Esophagus squamous epithelium (tissue), 4 donors: ENCODE results near the gene SUPT4H1.

Source experiments
- CTCF ChIP-seq, 6 experiments: fragments of 450-650 bp in 4 of 6; fragments of 200-600 bp in 2 of 6; sonication (generic) in 2 of 6; IDR thresholded peaks; one replicate each; pipeline ENCODE4 v1.5.1; 2016 to 2019; ENCODE audit warnings: antibody characterized with exemption in 6 of 6, mild to moderate bottlenecking in 4 of 6, moderate library complexity in 4 of 6
- POLR2A ChIP-seq, 4 donors: fragments of 450-650 bp; IDR thresholded peaks; one replicate each; pipeline ENCODE4 v1.6.1; 2017; ENCODE audit warnings: antibody characterized with exemption in 4 of 4, mild to moderate bottlenecking in 4 of 4, moderate library complexity in 3 of 4

GRCh38 chr17:58331815-58332777 is 19.9 kb downstream of the SUPT4H1 start:
- TF ChIP-seq CTCF (IDR thresholded peaks at IDR 0.05) (no peak), POLR2A (IDR thresholded peaks at IDR 0.05) (peak in 2 of 4 donors; percentile 93 to 95)
